Measurements from ENCODE around the gene IL4R.

IL4R gene

GRCh38 chr16:27353853-27354252 is 40.1 kb downstream of the IL4R start:
- Histone ChIP-seq H3K4me1 (ENCODE audit: control insufficient read depth, low read depth, low read length) (no peaks in the 10 kb centered on the region), H2BK15ac (replicated peaks; ENCODE audit: low read depth) (no peak overlapping the region), H3K36me3 (ENCODE audit: control insufficient read depth, insufficient read depth, low read length) (peaks cover 1% of the 10 kb centered on the region), H3K23ac (ENCODE audit: low read length) (no peak overlapping the region), H3K27ac (ENCODE audit: low read depth, low read length) (no peak overlapping the region), H4K8ac (ENCODE audit: low read depth, low read length) (no peak overlapping the region), H2AK5ac (ENCODE audit: low read length) (no peak overlapping the region), H3K79me2 (ENCODE audit: control insufficient read depth, insufficient read depth, low read length) (no peaks in the 10 kb centered on the region), H3K9ac (ENCODE audit: low read length) (no peak overlapping the region), H3K27me3 (ENCODE audit: insufficient read depth, low read length, poor library complexity) (no peaks in the 10 kb centered on the region), H3K4me2 (ENCODE audit: low read length) (no peak overlapping the region), H4K5ac (ENCODE audit: low read length) (no peak overlapping the region), H3K4me3 (ENCODE audit: low read length) (no peak overlapping the region), H2BK120ac (ENCODE audit: low read depth, low read length) (no peak overlapping the region), H3K79me1 (ENCODE audit: low read length) (no peaks in the 10 kb centered on the region), H3K18ac (ENCODE audit: low read length) (no peak overlapping the region), H3K4ac (ENCODE audit: low read depth, low read length) (no peak overlapping the region), H3K56ac (ENCODE audit: low read length) (no peak overlapping the region), H2BK5ac (ENCODE audit: low read length) (no peak overlapping the region)
- WGBS (ENCODE audit: extremely low coverage, insufficient coverage, low lambda C conversion rate) = no CpG with 5 or more reads among the region's 4 CpGs
- DNase-seq = peak; percentile 48

- Histone ChIP-seq H4K5ac (ENCODE audit: low read length) (no peak overlapping the region), H2BK15ac (replicated peaks; ENCODE audit: low read depth) (no peak overlapping the region), H2BK120ac (ENCODE audit: low read depth, low read length) (no peak overlapping the region), H2AK5ac (ENCODE audit: low read length) (no peak overlapping the region), H3K27ac (ENCODE audit: low read depth, low read length) (no peak overlapping the region), H3K9ac (ENCODE audit: low read length) (no peak overlapping the region), H3K18ac (ENCODE audit: low read length) (no peak overlapping the region), H3K79me1 (ENCODE audit: low read length) (no peaks in the 10 kb centered on the region), H3K4me1 (ENCODE audit: control insufficient read depth, low read depth, low read length) (no peaks in the 10 kb centered on the region), H3K4ac (ENCODE audit: low read depth, low read length) (no peak overlapping the region), H3K56ac (ENCODE audit: low read length) (no peak overlapping the region), H3K23ac (ENCODE audit: low read length) (no peak overlapping the region), H3K4me2 (ENCODE audit: low read length) (no peak overlapping the region), H3K79me2 (ENCODE audit: control insufficient read depth, insufficient read depth, low read length) (no peaks in the 10 kb centered on the region), H3K36me3 (ENCODE audit: control insufficient read depth, insufficient read depth, low read length) (peaks cover 4% of the 10 kb centered on the region), H3K27me3 (ENCODE audit: insufficient read depth, low read length, poor library complexity) (no peaks in the 10 kb centered on the region), H2BK5ac (ENCODE audit: low read length) (no peak overlapping the region), H3K4me3 (ENCODE audit: low read length) (no peak overlapping the region), H4K8ac (ENCODE audit: low read depth, low read length) (no peak overlapping the region)
- WGBS (ENCODE audit: extremely low coverage, insufficient coverage, low lambda C conversion rate) = no CpG with 5 or more reads among the region's 12 CpGs
- peak; percentile 84 for DNase-seq
These were observed 41.8 kb downstream of the IL4R start for GRCh38 chr16:27355610-27356009.

- WGBS (ENCODE audit: extremely low coverage, insufficient coverage, low lambda C conversion rate) = no CpG with 5 or more reads among the region's 4 CpGs
- no peak for DNase-seq
- no peak overlapping the region for H3K56ac ChIP-seq (ENCODE audit: low read length)
- H3K4me1 ChIP-seq (ENCODE audit: control insufficient read depth, low read depth, low read length) = no peaks in the 10 kb centered on the region
- no peaks in the 10 kb centered on the region for H3K27me3 ChIP-seq (ENCODE audit: insufficient read depth, low read length, poor library complexity)
- H2BK15ac ChIP-seq (replicated peaks; ENCODE audit: low read depth) = no peak overlapping the region
- H3K4me2 ChIP-seq (ENCODE audit: low read length) = no peak overlapping the region
- no peak overlapping the region for H2BK5ac ChIP-seq (ENCODE audit: low read length)
- no peak overlapping the region for H4K8ac ChIP-seq (ENCODE audit: low read depth, low read length)
- no peak overlapping the region for H3K4ac ChIP-seq (ENCODE audit: low read depth, low read length)
- H3K27ac ChIP-seq (ENCODE audit: low read depth, low read length) = no peak overlapping the region
- no peaks in the 10 kb centered on the region for H3K79me2 ChIP-seq (ENCODE audit: control insufficient read depth, insufficient read depth, low read length)
- H3K79me1 ChIP-seq (ENCODE audit: low read length) = no peaks in the 10 kb centered on the region
- H3K23ac ChIP-seq (ENCODE audit: low read length) = no peak overlapping the region
- H3K18ac ChIP-seq (ENCODE audit: low read length) = no peak overlapping the region
- H2AK5ac ChIP-seq (ENCODE audit: low read length) = no peak overlapping the region
- no peak overlapping the region for H3K4me3 ChIP-seq (ENCODE audit: low read length)
- peaks cover 2% of the 10 kb centered on the region for H3K36me3 ChIP-seq (ENCODE audit: control insufficient read depth, insufficient read depth, low read length)
- no peak overlapping the region for H2BK120ac ChIP-seq (ENCODE audit: low read depth, low read length)
- H4K5ac ChIP-seq (ENCODE audit: low read length) = no peak overlapping the region
- H3K9ac ChIP-seq (ENCODE audit: low read length) = no peak overlapping the region
These were observed 43.0 kb downstream of the IL4R start for GRCh38 chr16:27356794-27357193.

- Histone ChIP-seq H3K79me2 (ENCODE audit: control insufficient read depth, insufficient read depth, low read length) (no peaks in the 10 kb centered on the region), H3K4me1 (ENCODE audit: control insufficient read depth, low read depth, low read length) (no peaks in the 10 kb centered on the region), H4K5ac (ENCODE audit: low read length) (no peak overlapping the region), H3K18ac (ENCODE audit: low read length) (no peak overlapping the region), H3K4ac (ENCODE audit: low read depth, low read length) (no peak overlapping the region), H2BK5ac (ENCODE audit: low read length) (no peak overlapping the region), H3K36me3 (ENCODE audit: control insufficient read depth, insufficient read depth, low read length) (peaks cover 4% of the 10 kb centered on the region), H3K27me3 (ENCODE audit: insufficient read depth, low read length, poor library complexity) (no peaks in the 10 kb centered on the region), H2BK120ac (ENCODE audit: low read depth, low read length) (no peak overlapping the region), H3K27ac (ENCODE audit: low read depth, low read length) (no peak overlapping the region), H3K56ac (ENCODE audit: low read length) (no peak overlapping the region), H3K23ac (ENCODE audit: low read length) (no peak overlapping the region), H3K4me2 (ENCODE audit: low read length) (no peak overlapping the region), H2BK15ac (replicated peaks; ENCODE audit: low read depth) (no peak overlapping the region), H3K4me3 (ENCODE audit: low read length) (no peak overlapping the region), H2AK5ac (ENCODE audit: low read length) (no peak overlapping the region), H3K79me1 (ENCODE audit: low read length) (no peaks in the 10 kb centered on the region), H3K9ac (ENCODE audit: low read length) (no peak overlapping the region), H4K8ac (ENCODE audit: low read depth, low read length) (no peak overlapping the region)
- no CpG with 5 or more reads among the region's 4 CpGs for WGBS (ENCODE audit: extremely low coverage, insufficient coverage, low lambda C conversion rate)
- DNase-seq = no peak
These were observed 45.3 kb downstream of the IL4R start for GRCh38 chr16:27359051-27359450.

- H2AK5ac ChIP-seq (ENCODE audit: low read length) = no peak overlapping the region
- DNase-seq = no peak
- H3K27ac ChIP-seq (ENCODE audit: low read depth, low read length) = no peak overlapping the region
- H3K23ac ChIP-seq (ENCODE audit: low read length) = no peak overlapping the region
- H3K79me2 ChIP-seq (ENCODE audit: control insufficient read depth, insufficient read depth, low read length) = no peaks in the 10 kb centered on the region
- no peak overlapping the region for H2BK15ac ChIP-seq (replicated peaks; ENCODE audit: low read depth)
- no peak overlapping the region for H3K4me2 ChIP-seq (ENCODE audit: low read length)
- peaks cover 4% of the 10 kb centered on the region for H3K36me3 ChIP-seq (ENCODE audit: control insufficient read depth, insufficient read depth, low read length)
- H3K56ac ChIP-seq (ENCODE audit: low read length) = no peak overlapping the region
- no peak overlapping the region for H3K18ac ChIP-seq (ENCODE audit: low read length)
- no peak overlapping the region for H4K5ac ChIP-seq (ENCODE audit: low read length)
- no CpG with 5 or more reads among the region's 6 CpGs for WGBS (ENCODE audit: extremely low coverage, insufficient coverage, low lambda C conversion rate)
- H3K4me1 ChIP-seq (ENCODE audit: control insufficient read depth, low read depth, low read length) = no peaks in the 10 kb centered on the region
- H3K79me1 ChIP-seq (ENCODE audit: low read length) = no peaks in the 10 kb centered on the region
- H3K4me3 ChIP-seq (ENCODE audit: low read length) = no peak overlapping the region
- H4K8ac ChIP-seq (ENCODE audit: low read depth, low read length) = no peak overlapping the region
- H3K9ac ChIP-seq (ENCODE audit: low read length) = no peak overlapping the region
- no peak overlapping the region for H2BK5ac ChIP-seq (ENCODE audit: low read length)
- no peak overlapping the region for H2BK120ac ChIP-seq (ENCODE audit: low read depth, low read length)
- H3K27me3 ChIP-seq (ENCODE audit: insufficient read depth, low read length, poor library complexity) = no peaks in the 10 kb centered on the region
- H3K4ac ChIP-seq (ENCODE audit: low read depth, low read length) = no peak overlapping the region
These were observed 45.8 kb downstream of the IL4R start for GRCh38 chr16:27359615-27360014.

- Histone ChIP-seq H3K4me1 (ENCODE audit: control insufficient read depth, low read depth, low read length) (no peaks in the 10 kb centered on the region), H3K18ac (ENCODE audit: low read length) (no peak overlapping the region), H2BK5ac (ENCODE audit: low read length) (no peak overlapping the region), H4K8ac (ENCODE audit: low read depth, low read length) (no peak overlapping the region), H3K23ac (ENCODE audit: low read length) (no peak overlapping the region), H3K27ac (ENCODE audit: low read depth, low read length) (no peak overlapping the region), H3K79me1 (ENCODE audit: low read length) (no peaks in the 10 kb centered on the region), H3K56ac (ENCODE audit: low read length) (no peak overlapping the region), H3K36me3 (ENCODE audit: control insufficient read depth, insufficient read depth, low read length) (peaks cover 4% of the 10 kb centered on the region), H3K9ac (ENCODE audit: low read length) (no peak overlapping the region), H2AK5ac (ENCODE audit: low read length) (no peak overlapping the region), H2BK120ac (ENCODE audit: low read depth, low read length) (no peak overlapping the region), H3K79me2 (ENCODE audit: control insufficient read depth, insufficient read depth, low read length) (no peaks in the 10 kb centered on the region), H3K27me3 (ENCODE audit: insufficient read depth, low read length, poor library complexity) (no peaks in the 10 kb centered on the region), H2BK15ac (replicated peaks; ENCODE audit: low read depth) (no peak overlapping the region), H4K5ac (ENCODE audit: low read length) (no peak overlapping the region), H3K4me2 (ENCODE audit: low read length) (no peak overlapping the region), H3K4me3 (ENCODE audit: low read length) (no peak overlapping the region), H3K4ac (ENCODE audit: low read depth, low read length) (no peak overlapping the region)
- no peak for DNase-seq
- no CpG with 5 or more reads among the region's 3 CpGs for WGBS (ENCODE audit: extremely low coverage, insufficient coverage, low lambda C conversion rate)
These were observed 48.2 kb downstream of the IL4R start for GRCh38 chr16:27361987-27362386.
